HG03432 (cell line): ENCODE results near the gene CFHR1.

Source experiments
- ATAC-seq: cut with Tn5 transposase; IDR thresholded peaks from one replicate; pipeline ENCODE4 v1.9.1; 2021; ENCODE audit warnings: mild to moderate bottlenecking, moderate library complexity; ENCODE audit not compliant: unreplicated experiment

The CFHR1 gene

DNA sequence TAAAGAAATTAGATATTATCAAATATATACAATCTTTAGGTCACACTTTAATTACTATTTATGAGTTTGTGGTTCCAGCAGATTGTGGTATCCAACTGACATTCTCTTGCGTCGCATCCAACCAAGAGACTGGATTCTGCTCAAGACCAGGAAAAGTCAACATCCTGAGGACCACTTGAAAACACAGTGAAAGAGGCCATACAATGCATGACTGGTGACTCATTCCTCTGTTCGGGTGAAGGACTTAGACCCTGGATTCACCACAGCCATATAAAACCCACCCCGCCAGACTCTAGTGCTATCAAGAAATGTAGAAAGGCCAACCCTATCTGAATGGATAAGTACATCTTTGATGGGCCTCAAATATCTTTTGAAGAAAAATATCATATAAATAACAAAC, 53.9 kb downstream of the CFHR1 start:
- ATAC-seq, result no peak

DNA sequence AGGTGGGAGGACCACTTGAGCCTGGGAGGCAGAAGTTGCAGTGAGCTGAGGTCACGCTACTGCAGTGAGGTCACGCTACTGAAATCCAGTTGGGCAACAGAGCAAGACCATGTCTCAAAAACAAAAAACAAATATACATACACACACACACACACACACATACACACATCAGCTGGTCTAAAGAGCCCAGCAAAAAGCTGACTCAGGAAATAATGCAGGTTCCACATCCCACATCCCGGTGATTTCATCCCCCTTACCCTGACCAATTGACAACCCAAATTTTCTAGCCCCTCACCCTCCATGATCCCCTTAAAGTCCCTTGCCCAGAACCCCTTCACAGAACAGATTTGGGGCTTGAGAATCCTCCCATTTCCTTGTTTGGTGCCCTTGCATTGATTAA, 56.4 kb downstream of the CFHR1 start:
- ATAC-seq, result no peak

DNA sequence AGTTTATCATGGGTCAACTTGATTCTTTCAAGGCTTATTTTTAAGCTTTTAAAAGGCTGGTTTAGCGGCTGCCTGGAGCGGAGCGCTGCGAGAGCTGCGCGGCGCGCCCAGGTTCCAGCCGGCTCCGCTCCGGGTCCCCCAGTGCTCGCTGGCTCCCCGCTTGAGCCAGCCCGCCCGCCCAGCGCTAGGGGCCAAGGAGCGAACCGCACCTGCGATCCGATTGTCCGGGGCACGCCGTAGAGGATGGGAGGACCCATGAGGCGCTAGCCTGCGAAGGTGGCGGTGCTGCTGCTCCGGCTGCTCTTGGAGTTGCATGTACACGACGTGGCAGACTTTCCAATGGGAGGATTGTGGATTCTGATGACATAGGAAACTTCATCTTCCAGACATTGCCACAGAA, 58.4 kb downstream of the CFHR1 start:
- no peak for ATAC-seq
